Liver (tissue), 9 donors: ENCODE measurements around the gene TBC1D10A. TPM values are rescaled to one million over a fixed set of nuclear protein-coding genes. Genes with fewer than 3 reads are reported as not detected.

Experiments used
- DNase-seq: peaks from one replicate; pipeline ENCODE4 v3.0.0-alpha.2; 2017; ENCODE audit warnings: low spot score
- H3K27ac ChIP-seq, 2 donors: one replicate each; pipeline ENCODE4 v1.7.0; 2013; ENCODE audit warnings: inconsistent platforms in 2 of 2, low read length in 2 of 2, control low read depth in 1 of 2, low read depth in 1 of 2, mild to moderate bottlenecking in 1 of 2
- H3K27me3 ChIP-seq, 4 donors: one replicate each; pipeline versions ENCODE4 v1.6.1 to v1.7.0; 2013; ENCODE audit warnings: low read length in 3 of 4, inconsistent platforms in 1 of 4, mild to moderate bottlenecking in 1 of 4, moderate library complexity in 1 of 4; ENCODE audit not compliant: control insufficient read depth in 4 of 4, insufficient read depth in 4 of 4
- H3K36me3 ChIP-seq, 4 donors: one replicate each; pipeline versions ENCODE4 v1.6.1 to v1.7.0; 2013; ENCODE audit warnings: low read length in 3 of 4, mild to moderate bottlenecking in 3 of 4, low read depth in 1 of 4, moderate library complexity in 1 of 4; ENCODE audit not compliant: control insufficient read depth in 4 of 4, insufficient read depth in 3 of 4
- H3K4me1 ChIP-seq, 4 donors: one replicate each; pipeline versions ENCODE4 v1.6.1 to v1.7.0; 2013; ENCODE audit warnings: low read length in 3 of 4, mild to moderate bottlenecking in 3 of 4, moderate library complexity in 1 of 4; ENCODE audit not compliant: control insufficient read depth in 4 of 4, insufficient read depth in 4 of 4
- H3K4me3 ChIP-seq, 3 donors: one replicate each; pipeline versions ENCODE4 v1.6.1 to v1.7.0; 2013; ENCODE audit warnings: low read length in 3 of 3, control low read depth in 1 of 3, low read depth in 1 of 3, mild to moderate bottlenecking in 1 of 3
- H3K9ac ChIP-seq, 2 donors: one replicate each; pipeline ENCODE4 v1.7.0; 2013; ENCODE audit warnings: low read length in 2 of 2, mild to moderate bottlenecking in 2 of 2, moderate library complexity in 2 of 2, control low read depth in 1 of 2, low read depth in 1 of 2
- H3K9me3 ChIP-seq, 4 donors: one replicate each; pipeline versions ENCODE4 v1.6.1 to v1.7.0; 2013; ENCODE audit warnings: low read length in 3 of 4; ENCODE audit not compliant: control insufficient read depth in 4 of 4
- ATF3 ChIP-seq: IDR thresholded peaks from 2 replicates; pipeline ENCODE4 v1.6.1; 2016; ENCODE audit warnings: antibody characterized with exemption
- CTCF ChIP-seq: fragments of 150-350 bp; IDR thresholded peaks from 2 replicates; pipeline ENCODE4 v1.5.1; 2017; ENCODE audit warnings: improper control_type of control experiment, low read depth, low read length; ENCODE audit not compliant: missing input control
- EGR1 ChIP-seq, 2 donors: IDR thresholded peaks; 2 replicates each; pipeline ENCODE4 v1.6.1; 2016 to 2018; ENCODE audit warnings: antibody characterized with exemption in 2 of 2, low read depth in 2 of 2
- FOXA2 ChIP-seq: IDR thresholded peaks from 2 replicates; pipeline ENCODE4 v1.6.1; 2016; ENCODE audit warnings: antibody characterized with exemption
- GABPA ChIP-seq, 2 donors: IDR thresholded peaks in 1 of 2; conservative IDR thresholded peaks in 1 of 2; 2 replicates each; pipeline ENCODE4 v1.6.1; 2016; ENCODE audit warnings: antibody characterized with exemption in 2 of 2, mild to moderate bottlenecking in 1 of 2, moderate library complexity in 1 of 2
- HNF4A ChIP-seq, 2 donors: conservative IDR thresholded peaks; 2 replicates each; pipeline ENCODE4 v1.6.1; 2016; ENCODE audit warnings: antibody characterized with exemption in 2 of 2, mild to moderate bottlenecking in 2 of 2
- HNF4G ChIP-seq: IDR thresholded peaks from 2 replicates; pipeline ENCODE4 v1.6.1; 2016; ENCODE audit warnings: antibody characterized with exemption
- JUND ChIP-seq, 2 donors: IDR thresholded peaks; 2 replicates each; pipeline ENCODE4 v1.6.1; 2016; ENCODE audit warnings: antibody characterized with exemption in 2 of 2
- MAX ChIP-seq: IDR thresholded peaks from 2 replicates; pipeline ENCODE4 v1.6.1; 2016; ENCODE audit warnings: antibody characterized with exemption
- NR2F2 ChIP-seq: IDR thresholded peaks from 2 replicates; pipeline ENCODE4 v1.6.1; 2016; ENCODE audit warnings: antibody characterized with exemption
- RAD21 ChIP-seq, 2 donors: IDR thresholded peaks; 2 replicates each; pipeline ENCODE4 v1.6.1; 2016; ENCODE audit warnings: antibody characterized with exemption in 2 of 2, mild to moderate bottlenecking in 2 of 2
- RXRA ChIP-seq, 2 donors: IDR thresholded peaks; 2 replicates each; pipeline ENCODE4 v1.6.1; 2017 to 2018; ENCODE audit warnings: antibody characterized with exemption in 2 of 2, mild to moderate bottlenecking in 1 of 2
- SP1 ChIP-seq: IDR thresholded peaks from 2 replicates; pipeline ENCODE4 v1.6.1; 2018; ENCODE audit warnings: antibody characterized with exemption, mild to moderate bottlenecking
- YY1 ChIP-seq: IDR thresholded peaks from 2 replicates; pipeline ENCODE4 v1.6.1; 2016; ENCODE audit warnings: antibody characterized with exemption, mild to moderate bottlenecking
- ZBTB33 ChIP-seq: IDR thresholded peaks from 2 replicates; pipeline ENCODE4 v1.6.1; 2016; ENCODE audit warnings: antibody characterized with exemption
- WGBS: extraction: QIAGEN DNeasy Blood & Tissue Kit; methylation state at CpG from one replicate; pipeline ENCODE4 v1.1.7; 2013; 5-methylcytosine and 5-hydroxymethylcytosine counted together
- polyA plus RNA-seq, 2 donors: library from polyadenylated mRNA; stranded (reverse) in 1 of 2; unstranded in 1 of 2; fragments of 200-250 nt in 1 of 2; fragments of >200 nt in 1 of 2; fragmentation: Nextera tagmentation in 1 of 2; extraction: Ambion mirVana in 1 of 2; gene quantifications; one replicate each; pipeline versions ENCODE4 v1.2.1 to v1.2.3, GENCODE V29; 2013 to 2015
- total RNA-seq, 2 donors: library from RNA; depleted of rRNA; stranded (reverse); fragments of >200 nt; gene quantifications; one replicate each; pipeline ENCODE4 v1.2.3, GENCODE V29; 2014
- donor health status: healthy.
- donor health status: healthy.
- donor health status: healthy.
- donor health status: healthy.
- donor health status: healthy.

Gene TBC1D10A
- total and polyA plus RNA-seq, 4 donors = 3.6 to 9.2 (median 8.2) TPM

GRCh38 chr22:30262917-30263741 is 63.6 kb downstream of the TBC1D10A start:
- H3K4me3 ChIP-seq = peak overlapping the region; percentile 1 to 32 (median 27)

GRCh38 chr22:30262112-30262511 is 64.6 kb downstream of the TBC1D10A start:
- H3K9me3 ChIP-seq = no peaks in the 10 kb centered on the region
- no peak overlapping the region for H3K27ac ChIP-seq
- WGBS = 91% methylated on average over 4 of the region's 4 CpGs
- no peak for DNase-seq
- peaks cover 0 to 4% (median 2%) of the 10 kb centered on the region in 4 donors for H3K4me1 ChIP-seq
- no peaks in the 10 kb centered on the region for H3K27me3 ChIP-seq
- no peak overlapping the region for H3K4me3 ChIP-seq
- no peaks in the 10 kb centered on the region for H3K36me3 ChIP-seq
- no peak overlapping the region for H3K9ac ChIP-seq
- TF ChIP-seq HNF4G = no peak
- TF ChIP-seq YY1 = no peak
- no peak for TF ChIP-seq GABPA (IDR thresholded peaks at IDR 0.05 in 1 of 2, conservative IDR thresholded peaks at IDR 0.05 in 1 of 2)
- TF ChIP-seq MAX = no peak
- no peak for TF ChIP-seq EGR1 (IDR thresholded peaks at IDR 0.05; ENCODE audit: low read depth in 2 of 2)
- no peak for TF ChIP-seq NR2F2
- TF ChIP-seq ATF3 = no peak
- no peak for TF ChIP-seq SP1
- no peak for TF ChIP-seq JUND (IDR thresholded peaks at IDR 0.05)
- TF ChIP-seq HNF4A (conservative IDR thresholded peaks at IDR 0.05) = no peak
- no peak for TF ChIP-seq RXRA (IDR thresholded peaks at IDR 0.05)
- no peak for TF ChIP-seq CTCF
- TF ChIP-seq RAD21 (IDR thresholded peaks at IDR 0.05) = no peak
- no peak for TF ChIP-seq FOXA2
- no peak for TF ChIP-seq ZBTB33

More at GRCh38 chr22:30262917-30263741, 63.6 kb downstream of the TBC1D10A start:
- Histone ChIP-seq H3K36me3 (no peaks in the 10 kb centered on the region), H3K9ac (peak overlapping the region in 1 of 2 donors; percentile 21), H3K27me3 (no peaks in the 10 kb centered on the region), H3K27ac (no peak overlapping the region), H3K9me3 (no peaks in the 10 kb centered on the region), H3K4me1 (peaks cover 0 to 4% (median 2%) of the 10 kb centered on the region in 4 donors)
- DNase-seq = peak; percentile 91
- TF ChIP-seq ZBTB33 (no peak), RAD21 (IDR thresholded peaks at IDR 0.05) (peak; percentile 83 to 84), EGR1 (IDR thresholded peaks at IDR 0.05; ENCODE audit: low read depth in 2 of 2) (no peak), RXRA (IDR thresholded peaks at IDR 0.05) (no peak), NR2F2 (no peak), CTCF (peak; percentile 96)
- WGBS = 25% methylated on average over 27 of the region's 27 CpGs
